Chondrocyte (in vitro differentiated cells): ENCODE results near the gene PCBD1. TPM values are rescaled to one million over a fixed set of nuclear protein-coding genes. Genes with fewer than 3 reads are reported as not detected.
A peak's percentile ranks its signal among the peaks of the same experiment; 100 is the strongest.

Experiments used
- DNase-seq: peaks from one replicate; pipeline ENCODE4 v3.0.0; 2021; ENCODE audit warnings: mixed read lengths, low spot score
- H3K27ac Mint-ChIP-seq: one replicate; pipeline ENCODE4 v1.8.0; 2021; ENCODE audit warnings: mild to moderate bottlenecking, moderate library complexity, mixed read lengths; ENCODE audit not compliant: unreplicated experiment
- H3K27me3 Mint-ChIP-seq: 2 replicates; pipeline ENCODE4 v1.8.0; 2021; ENCODE audit warnings: low read depth, mixed read lengths
- H3K36me3 Mint-ChIP-seq: 2 replicates; pipeline ENCODE4 v1.8.0; 2021; ENCODE audit warnings: low read depth, mixed read lengths
- H3K4me1 Mint-ChIP-seq: 2 replicates; pipeline ENCODE4 v1.8.0; 2021; ENCODE audit warnings: low read depth, mild to moderate bottlenecking, mixed read lengths
- H3K4me3 Mint-ChIP-seq: one replicate; pipeline ENCODE4 v1.8.0; 2021; ENCODE audit warnings: mild to moderate bottlenecking, moderate library complexity, mixed read lengths; ENCODE audit not compliant: unreplicated experiment
- H3K9me3 Mint-ChIP-seq: 2 replicates; pipeline ENCODE4 v1.8.0; 2021; ENCODE audit warnings: low read depth, mixed read lengths
- total RNA-seq: library from RNA; stranded (reverse); gene quantifications from 3 replicates; pipeline ENCODE4 v1.2.1, GENCODE V29; 2021
- TF ChIP-seq, protein P1 (sequence below): fragments of 200-600 bp; sonication (generic); IDR thresholded peaks from 2 replicates; pipeline ENCODE4 v1.5.0; 2021; ENCODE audit warnings: antibody characterized with exemption, mild to moderate bottlenecking, moderate library complexity

Gene PCBD1
- total RNA-seq, 1 donor from 2014 or later, result 49.3 TPM

DNA sequence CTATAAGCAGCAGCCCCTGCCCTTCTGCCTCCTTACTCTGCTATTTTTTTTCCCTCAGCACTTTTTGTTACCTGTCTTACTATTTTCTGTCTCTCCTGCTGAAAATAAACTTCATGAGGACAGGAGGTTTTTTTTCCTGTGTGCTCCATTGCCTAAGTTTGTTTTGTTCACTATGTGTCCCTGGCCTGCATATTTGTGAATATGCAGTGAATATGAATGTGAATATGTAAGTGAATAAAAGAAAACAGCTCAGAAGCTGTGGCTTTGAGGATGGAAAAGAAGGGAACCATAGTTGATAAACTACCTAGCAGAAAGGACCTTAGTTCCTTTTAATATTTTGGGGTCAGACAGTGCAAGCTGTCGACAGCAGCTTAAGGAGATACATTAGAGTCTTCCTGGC, 34.9 kb downstream of the PCBD1 start:
- H3K27me3 Mint-ChIP-seq, result no peaks in the 10 kb centered on the region
- DNase-seq, result no peak
- no peak overlapping the region for H3K27ac Mint-ChIP-seq
- peaks cover 22% of the 10 kb centered on the region for H3K4me1 Mint-ChIP-seq
- peaks cover 21% of the 10 kb centered on the region for H3K36me3 Mint-ChIP-seq
- no peaks in the 10 kb centered on the region for H3K9me3 Mint-ChIP-seq
- TF ChIP-seq, protein P1, sequence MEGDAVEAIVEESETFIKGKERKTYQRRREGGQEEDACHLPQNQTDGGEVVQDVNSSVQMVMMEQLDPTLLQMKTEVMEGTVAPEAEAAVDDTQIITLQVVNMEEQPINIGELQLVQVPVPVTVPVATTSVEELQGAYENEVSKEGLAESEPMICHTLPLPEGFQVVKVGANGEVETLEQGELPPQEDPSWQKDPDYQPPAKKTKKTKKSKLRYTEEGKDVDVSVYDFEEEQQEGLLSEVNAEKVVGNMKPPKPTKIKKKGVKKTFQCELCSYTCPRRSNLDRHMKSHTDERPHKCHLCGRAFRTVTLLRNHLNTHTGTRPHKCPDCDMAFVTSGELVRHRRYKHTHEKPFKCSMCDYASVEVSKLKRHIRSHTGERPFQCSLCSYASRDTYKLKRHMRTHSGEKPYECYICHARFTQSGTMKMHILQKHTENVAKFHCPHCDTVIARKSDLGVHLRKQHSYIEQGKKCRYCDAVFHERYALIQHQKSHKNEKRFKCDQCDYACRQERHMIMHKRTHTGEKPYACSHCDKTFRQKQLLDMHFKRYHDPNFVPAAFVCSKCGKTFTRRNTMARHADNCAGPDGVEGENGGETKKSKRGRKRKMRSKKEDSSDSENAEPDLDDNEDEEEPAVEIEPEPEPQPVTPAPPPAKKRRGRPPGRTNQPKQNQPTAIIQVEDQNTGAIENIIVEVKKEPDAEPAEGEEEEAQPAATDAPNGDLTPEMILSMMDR, result no peak
- H3K4me3 Mint-ChIP-seq, result no peak overlapping the region

- Mint-ChIP-seq H3K27ac (no peak overlapping the region), H3K27me3 (no peaks in the 10 kb centered on the region), H3K4me1 (peaks cover 23% of the 10 kb centered on the region), H3K36me3 (peaks cover 20% of the 10 kb centered on the region), H3K4me3 (no peak overlapping the region), H3K9me3 (no peaks in the 10 kb centered on the region)
- DNase-seq, result no peak
- TF ChIP-seq, protein P1, result no peak
These were observed 35.3 kb downstream of the PCBD1 start for GRCh38 chr10:70853038-70853437.

DNA sequence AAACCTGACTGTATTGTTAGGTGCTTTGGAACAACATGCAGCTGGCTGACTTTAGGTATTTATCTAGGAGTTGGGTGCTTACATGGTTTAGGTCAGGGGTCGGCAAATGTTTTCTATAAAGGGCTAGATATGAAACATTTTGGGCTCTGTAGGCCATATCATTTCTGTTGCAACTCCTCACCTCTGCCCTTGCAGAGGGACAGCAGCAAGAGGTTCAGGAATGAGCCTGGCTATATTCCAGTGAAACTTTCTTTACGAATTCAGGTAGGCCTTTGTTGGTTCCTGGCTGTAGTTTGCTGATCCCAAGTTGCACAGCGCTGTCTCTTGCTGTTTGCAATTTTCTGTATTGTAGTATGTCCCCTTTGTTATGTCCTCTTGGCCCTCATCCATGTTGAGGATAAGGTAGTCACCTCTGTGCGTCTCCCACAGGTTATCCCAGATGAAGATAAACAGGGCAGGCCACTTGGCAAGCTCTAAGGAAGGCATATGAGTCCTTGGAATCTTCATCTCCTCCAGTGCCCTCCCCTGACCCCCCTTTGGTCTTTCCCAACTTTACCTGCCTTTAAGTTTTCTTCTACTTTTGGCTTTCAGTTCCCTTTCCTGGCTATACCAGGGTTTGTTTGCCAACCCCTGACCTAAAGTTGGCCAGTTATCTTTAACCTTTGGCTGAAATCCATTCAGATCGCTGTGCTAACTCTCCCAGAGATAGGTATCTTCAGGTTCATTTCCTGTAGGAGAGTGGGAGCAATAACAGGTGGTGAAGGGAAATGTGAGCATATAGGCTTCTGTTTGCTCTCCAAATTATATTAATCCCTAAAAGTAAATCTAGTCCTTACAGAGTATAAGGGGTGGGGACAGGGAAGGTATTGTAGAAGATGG, 36.5 kb downstream of the PCBD1 start:
- no peak overlapping the region for H3K4me3 Mint-ChIP-seq
- H3K4me1 Mint-ChIP-seq, result peaks cover 32% of the 10 kb centered on the region
- no peaks in the 10 kb centered on the region for H3K27me3 Mint-ChIP-seq
- H3K27ac Mint-ChIP-seq, result no peak overlapping the region
- peaks cover 16% of the 10 kb centered on the region for H3K36me3 Mint-ChIP-seq
- DNase-seq, result no peak
- no peaks in the 10 kb centered on the region for H3K9me3 Mint-ChIP-seq
- TF ChIP-seq, protein P1, result no peak

- TF ChIP-seq, protein P1, result no peak
- Mint-ChIP-seq H3K27me3 (no peaks in the 10 kb centered on the region), H3K36me3 (peaks cover 19% of the 10 kb centered on the region), H3K27ac (peak overlapping the region; percentile 68), H3K9me3 (no peaks in the 10 kb centered on the region), H3K4me3 (no peak overlapping the region), H3K4me1 (peaks cover 37% of the 10 kb centered on the region)
- no peak for DNase-seq
These were observed 38.3 kb downstream of the PCBD1 start for GRCh38 chr10:70850097-70850496.

- Mint-ChIP-seq H3K27me3 (no peaks in the 10 kb centered on the region), H3K4me3 (no peak overlapping the region), H3K36me3 (peaks cover 18% of the 10 kb centered on the region), H3K4me1 (peaks cover 37% of the 10 kb centered on the region), H3K9me3 (no peaks in the 10 kb centered on the region), H3K27ac (peak overlapping the region; percentile 68)
- no peak for DNase-seq
- TF ChIP-seq, protein P1, result no peak
These were observed 38.8 kb downstream of the PCBD1 start for GRCh38 chr10:70849582-70850016.
